CD14-positive monocyte (primary cell): Measurements from ENCODE around the gene SERPINA1. TPM values are rescaled to one million over a fixed set of nuclear protein-coding genes. Genes with fewer than 3 reads are reported as not detected.

Experiments
- DNase-seq, 3 donors: peaks; one replicate each; pipeline ENCODE4 v3.0.0-alpha.2; 2011 to 2022
- H2AFZ ChIP-seq: 2 replicates; pipeline ENCODE4 v1.6.0; 2012; ENCODE audit warnings: mild to moderate bottlenecking, low read depth, low read length, inconsistent platforms; ENCODE audit not compliant: insufficient read depth, poor library complexity, severe bottlenecking
- H3K27ac ChIP-seq, 2 donors: 1 replicate in 1 of 2; 2 replicates in 1 of 2; pipeline ENCODE4 v1.5.1; 2012 to 2013; ENCODE audit warnings: low read length in 2 of 2, control low read depth in 1 of 2, inconsistent platforms in 1 of 2, low read depth in 1 of 2, mild to moderate bottlenecking in 1 of 2
- H3K27me3 ChIP-seq, 2 donors: one replicate each; pipeline versions ENCODE4 v1.6.0 to v1.6.1; 2011 to 2013; ENCODE audit warnings: low read length in 2 of 2; ENCODE audit not compliant: control insufficient read depth in 2 of 2, insufficient read depth in 2 of 2
- H3K36me3 ChIP-seq, 2 donors: replicated peaks in 1 of 2; 1 replicate in 1 of 2; 2 replicates in 1 of 2; pipeline versions ENCODE4 v1.5.1 to v1.6.1; 2012 to 2013; ENCODE audit warnings: low read length in 2 of 2, control low read depth in 1 of 2, inconsistent platforms in 1 of 2, mild to moderate bottlenecking in 1 of 2; ENCODE audit not compliant: insufficient read depth in 2 of 2, control insufficient read depth in 1 of 2
- H3K4me1 ChIP-seq, 2 donors: 1 replicate in 1 of 2; 2 replicates in 1 of 2; pipeline versions ENCODE4 v1.5.1 to v1.6.1; 2012 to 2013; ENCODE audit warnings: low read length in 2 of 2, control low read depth in 1 of 2, inconsistent platforms in 1 of 2, mild to moderate bottlenecking in 1 of 2, moderate library complexity in 1 of 2; ENCODE audit not compliant: insufficient read depth in 2 of 2, control insufficient read depth in 1 of 2
- H3K4me2 ChIP-seq: replicated peaks from 2 replicates; pipeline ENCODE3; 2012; ENCODE audit warnings: low read length, moderate library complexity, mild to moderate bottlenecking; ENCODE audit not compliant: poor library complexity, severe bottlenecking; ENCODE audit errors: extremely low read depth
- H3K4me3 ChIP-seq, 3 experiments: fragments of 200-600 bp in 1 of 3; sonication (generic) in 1 of 3; replicated peaks in 1 of 3; 1 replicate in 2 of 3; 2 replicates in 1 of 3; pipeline ENCODE4 v1.5.1; 2011 to 2013; ENCODE audit warnings: low read length in 3 of 3, mild to moderate bottlenecking in 3 of 3, control low read depth in 2 of 3, low read depth in 2 of 3, inconsistent platforms in 1 of 3, moderate library complexity in 1 of 3
- H3K79me2 ChIP-seq: 2 replicates; pipeline ENCODE4 v1.6.0; 2012; ENCODE audit warnings: mild to moderate bottlenecking, control low read depth, inconsistent platforms, low read length, moderate library complexity; ENCODE audit not compliant: insufficient read depth
- H3K9ac ChIP-seq: 2 replicates; pipeline ENCODE4 v1.6.0; 2017; ENCODE audit warnings: low read length, mild to moderate bottlenecking; ENCODE audit not compliant: insufficient read depth, poor library complexity, severe bottlenecking
- H3K9me3 ChIP-seq, 2 donors: replicated peaks in 1 of 2; 1 replicate in 1 of 2; 2 replicates in 1 of 2; pipeline versions ENCODE4 v1.5.1 to v1.6.1; 2012 to 2013; ENCODE audit warnings: low read length in 2 of 2, control low read depth in 1 of 2; ENCODE audit not compliant: control insufficient read depth in 1 of 2, insufficient read depth in 1 of 2
- H4K20me1 ChIP-seq: 2 replicates; pipeline ENCODE4 v1.6.0; 2012; ENCODE audit warnings: mild to moderate bottlenecking, low read length, control low read depth, moderate library complexity; ENCODE audit not compliant: insufficient read depth
- H3K27ac Mint-ChIP-seq, 7 donors: one replicate each; pipeline ENCODE4 v1.8.0; 2020; ENCODE audit warnings: mild to moderate bottlenecking in 7 of 7, mixed read lengths in 7 of 7, moderate library complexity in 6 of 7, inconsistent platforms in 2 of 7
- H3K27me3 Mint-ChIP-seq, 3 donors: one replicate each; pipeline ENCODE4 v1.8.0; 2021 to 2022; ENCODE audit warnings: low read depth in 3 of 3, mild to moderate bottlenecking in 3 of 3, mixed read lengths in 3 of 3, moderate library complexity in 3 of 3, inconsistent platforms in 1 of 3
- H3K36me3 Mint-ChIP-seq, 2 donors: one replicate each; pipeline ENCODE4 v1.8.0; 2020; ENCODE audit warnings: mixed read lengths in 2 of 2, inconsistent platforms in 1 of 2, mild to moderate bottlenecking in 1 of 2
- H3K4me1 Mint-ChIP-seq: one replicate; pipeline ENCODE4 v1.8.0; 2020; ENCODE audit warnings: mild to moderate bottlenecking, mixed read lengths
- H3K4me3 Mint-ChIP-seq, 2 donors: one replicate each; pipeline ENCODE4 v1.8.0; 2020; ENCODE audit warnings: mild to moderate bottlenecking in 2 of 2, mixed read lengths in 2 of 2, moderate library complexity in 1 of 2
- H3K9me3 Mint-ChIP-seq, 7 donors: one replicate each; pipeline ENCODE4 v1.8.0; 2020 to 2022; ENCODE audit warnings: mixed read lengths in 7 of 7, mild to moderate bottlenecking in 6 of 7, moderate library complexity in 6 of 7, inconsistent platforms in 2 of 7
- WGBS: methylation state at CpG from one replicate; pipeline ENCODE4 v1.1.5; 2013; ENCODE audit warnings: missing lambda C conversion rate; ENCODE audit not compliant: insufficient coverage; 5-methylcytosine and 5-hydroxymethylcytosine counted together
- intact Hi-C, 2 donors: fragments of 100-400 bp; cut with micrococcal nuclease; formaldehyde crosslinking; loops; one replicate each; pipeline versions ENCODE4 v1.15.0 to v1.15.1; 2023
- polyA plus RNA-seq, 3 donors: library from polyadenylated mRNA; depleted of rRNA in 1 of 3; unstranded in 2 of 3; stranded (reverse) in 1 of 3; fragments of 300-500 nt in 2 of 3; fragments of >200 nt in 1 of 3; fragmentation: Illumina TruSeq in 2 of 3; gene quantifications; 1 replicate in 2 of 3; 2 replicates in 1 of 3; pipeline ENCODE4 v1.2.3, GENCODE V29; 2012 to 2021
- TF ChIP-seq, protein P1 (sequence below): fragments of 200-600 bp; IDR thresholded peaks from one replicate; pipeline ENCODE4 v1.8.0; 2022; ENCODE audit warnings: antibody characterized with exemption, mild to moderate bottlenecking

The SERPINA1 gene
- polyA plus RNA-seq, 3 donors: 1,278 to 2,075 (median 2,042) TPM

DNA sequence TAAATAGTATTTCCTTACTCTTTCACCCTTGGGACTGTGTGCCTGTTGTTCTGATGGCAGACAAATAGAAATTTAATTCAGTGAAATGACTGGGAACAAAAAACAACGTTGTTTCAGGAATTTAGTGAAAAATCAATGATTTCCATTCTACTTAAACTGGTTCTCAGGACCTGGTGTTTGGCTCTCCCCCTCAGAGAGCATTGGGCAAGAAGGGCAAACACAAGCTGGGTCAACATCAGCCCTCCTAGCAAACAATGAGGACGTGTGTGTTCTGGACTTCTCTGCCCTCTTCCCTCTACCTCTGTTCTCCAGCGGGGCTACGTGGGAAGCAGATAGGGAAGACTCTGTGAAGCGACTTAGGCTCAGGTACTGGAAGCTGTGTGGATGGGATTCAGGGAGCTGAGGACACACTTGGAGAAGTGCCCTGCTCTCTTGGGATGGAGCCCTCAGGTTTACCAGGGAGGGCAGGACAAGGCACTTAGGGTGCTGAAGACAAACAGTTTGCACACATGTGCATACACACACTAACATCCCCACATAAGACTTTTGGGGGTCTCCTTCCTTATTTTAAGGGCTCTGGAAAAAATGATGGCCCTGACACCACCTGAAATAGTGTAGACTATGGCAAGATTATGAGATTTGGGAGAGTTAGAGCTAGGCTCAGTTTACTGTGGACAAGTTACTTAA is 7.6 kb upstream of the SERPINA1 start:
- no peak overlapping the region for H3K9ac ChIP-seq
- no peaks in the 10 kb centered on the region for H3K36me3 ChIP-seq
- H3K27ac Mint-ChIP-seq: peak overlapping the region; percentile 98 to 99 (median 99)
- H2AFZ ChIP-seq: peak overlapping the region; percentile 49
- H3K27me3 Mint-ChIP-seq: peaks cover 0 to under 1% (median 0%) of the 10 kb centered on the region in 3 donors
- no peak overlapping the region for H3K4me3 ChIP-seq
- no peak overlapping the region for H3K4me2 ChIP-seq
- TF ChIP-seq, protein P1, sequence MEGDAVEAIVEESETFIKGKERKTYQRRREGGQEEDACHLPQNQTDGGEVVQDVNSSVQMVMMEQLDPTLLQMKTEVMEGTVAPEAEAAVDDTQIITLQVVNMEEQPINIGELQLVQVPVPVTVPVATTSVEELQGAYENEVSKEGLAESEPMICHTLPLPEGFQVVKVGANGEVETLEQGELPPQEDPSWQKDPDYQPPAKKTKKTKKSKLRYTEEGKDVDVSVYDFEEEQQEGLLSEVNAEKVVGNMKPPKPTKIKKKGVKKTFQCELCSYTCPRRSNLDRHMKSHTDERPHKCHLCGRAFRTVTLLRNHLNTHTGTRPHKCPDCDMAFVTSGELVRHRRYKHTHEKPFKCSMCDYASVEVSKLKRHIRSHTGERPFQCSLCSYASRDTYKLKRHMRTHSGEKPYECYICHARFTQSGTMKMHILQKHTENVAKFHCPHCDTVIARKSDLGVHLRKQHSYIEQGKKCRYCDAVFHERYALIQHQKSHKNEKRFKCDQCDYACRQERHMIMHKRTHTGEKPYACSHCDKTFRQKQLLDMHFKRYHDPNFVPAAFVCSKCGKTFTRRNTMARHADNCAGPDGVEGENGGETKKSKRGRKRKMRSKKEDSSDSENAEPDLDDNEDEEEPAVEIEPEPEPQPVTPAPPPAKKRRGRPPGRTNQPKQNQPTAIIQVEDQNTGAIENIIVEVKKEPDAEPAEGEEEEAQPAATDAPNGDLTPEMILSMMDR: no peak
- H3K27me3 ChIP-seq: no peaks in the 10 kb centered on the region
- H4K20me1 ChIP-seq: no peaks in the 10 kb centered on the region
- DNase-seq: peak in 1 of 3 donors; percentile 22
- H3K36me3 Mint-ChIP-seq: peaks cover 0 to 11% of the 10 kb centered on the region in 2 donors
- peaks cover 62 to 72% of the 10 kb centered on the region in 2 donors for H3K4me1 ChIP-seq
- intact Hi-C loops: no loop called here
- peaks cover 15% of the 10 kb centered on the region for H3K79me2 ChIP-seq
- no peaks in the 10 kb centered on the region for H3K9me3 ChIP-seq
- 79% methylated on average over 2 of the region's 5 CpGs for WGBS
- peaks cover 0 to 3% (median 0%) of the 10 kb centered on the region in 7 donors for H3K9me3 Mint-ChIP-seq
- H3K4me3 Mint-ChIP-seq: no peak overlapping the region
- peaks cover 74% of the 10 kb centered on the region for H3K4me1 Mint-ChIP-seq
- peak overlapping the region in 1 of 2 donors; percentile 96 for H3K27ac ChIP-seq

DNA sequence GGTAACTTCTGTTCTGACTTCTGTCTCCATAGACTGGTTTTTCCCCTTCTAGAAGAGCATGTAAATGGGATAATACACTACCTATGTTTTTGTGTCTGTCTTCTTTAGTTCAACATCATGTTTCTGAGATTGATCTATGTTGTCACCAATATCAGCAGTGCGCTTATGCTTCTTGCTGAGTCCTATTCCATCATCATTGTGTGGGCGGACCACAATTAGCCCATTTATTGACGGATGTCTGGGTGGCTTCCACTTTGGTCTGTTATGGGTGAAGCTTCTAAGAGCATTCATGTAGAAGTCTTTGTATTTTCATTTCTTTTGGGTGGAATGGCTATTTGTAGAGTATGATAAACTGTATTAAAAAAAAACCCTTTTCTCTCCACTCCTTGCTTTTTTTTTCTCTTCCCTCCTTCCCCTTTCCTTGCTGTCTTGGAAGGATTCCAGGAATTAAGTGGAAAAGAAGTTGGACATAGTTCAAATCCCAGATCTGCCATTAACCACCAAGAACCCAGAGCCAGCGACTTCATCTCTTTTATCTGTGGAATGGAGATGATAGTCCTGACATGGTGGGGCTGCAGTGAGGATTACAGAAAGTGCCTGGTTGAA is 7.0 kb upstream of the SERPINA1 start:
- H3K79me2 ChIP-seq: peaks cover 21% of the 10 kb centered on the region
- intact Hi-C loops: no loop called here
- no peak overlapping the region for H3K4me3 Mint-ChIP-seq
- H3K36me3 ChIP-seq: no peaks in the 10 kb centered on the region
- H3K9ac ChIP-seq: no peak overlapping the region
- no peaks in the 10 kb centered on the region for H3K9me3 ChIP-seq
- DNase-seq: no peak
- peak overlapping the region; percentile 49 for H2AFZ ChIP-seq
- peaks cover 68 to 79% of the 10 kb centered on the region in 2 donors for H3K4me1 ChIP-seq
- TF ChIP-seq, protein P1: no peak
- peaks cover 0 to 4% (median 0%) of the 10 kb centered on the region in 3 donors for H3K27me3 Mint-ChIP-seq
- WGBS: 83% methylated on average over 1 of the region's 4 CpGs
- H3K9me3 Mint-ChIP-seq: peaks cover 0 to 3% (median 0%) of the 10 kb centered on the region in 7 donors
- H3K36me3 Mint-ChIP-seq: peaks cover 0 to 11% of the 10 kb centered on the region in 2 donors
- H3K4me2 ChIP-seq: no peak overlapping the region
- no peaks in the 10 kb centered on the region for H3K27me3 ChIP-seq
- H3K27ac Mint-ChIP-seq: peak overlapping the region; percentile 98 to 99 (median 99)
- no peaks in the 10 kb centered on the region for H4K20me1 ChIP-seq
- peaks cover 79% of the 10 kb centered on the region for H3K4me1 Mint-ChIP-seq
- H3K27ac ChIP-seq: peak overlapping the region; percentile 95 to 96
- no peak overlapping the region for H3K4me3 ChIP-seq
